ENCODE measurements around the gene CAMTA1. TPM values are rescaled to one million over a fixed set of nuclear protein-coding genes. Genes with fewer than 3 reads are reported as not detected.
A peak's percentile ranks its signal among the peaks of the same experiment; 100 is the strongest.

CAMTA1 gene
- total RNA-seq, 2 experiments from 2014 or later = 43.9 to 73.3 TPM

DNA sequence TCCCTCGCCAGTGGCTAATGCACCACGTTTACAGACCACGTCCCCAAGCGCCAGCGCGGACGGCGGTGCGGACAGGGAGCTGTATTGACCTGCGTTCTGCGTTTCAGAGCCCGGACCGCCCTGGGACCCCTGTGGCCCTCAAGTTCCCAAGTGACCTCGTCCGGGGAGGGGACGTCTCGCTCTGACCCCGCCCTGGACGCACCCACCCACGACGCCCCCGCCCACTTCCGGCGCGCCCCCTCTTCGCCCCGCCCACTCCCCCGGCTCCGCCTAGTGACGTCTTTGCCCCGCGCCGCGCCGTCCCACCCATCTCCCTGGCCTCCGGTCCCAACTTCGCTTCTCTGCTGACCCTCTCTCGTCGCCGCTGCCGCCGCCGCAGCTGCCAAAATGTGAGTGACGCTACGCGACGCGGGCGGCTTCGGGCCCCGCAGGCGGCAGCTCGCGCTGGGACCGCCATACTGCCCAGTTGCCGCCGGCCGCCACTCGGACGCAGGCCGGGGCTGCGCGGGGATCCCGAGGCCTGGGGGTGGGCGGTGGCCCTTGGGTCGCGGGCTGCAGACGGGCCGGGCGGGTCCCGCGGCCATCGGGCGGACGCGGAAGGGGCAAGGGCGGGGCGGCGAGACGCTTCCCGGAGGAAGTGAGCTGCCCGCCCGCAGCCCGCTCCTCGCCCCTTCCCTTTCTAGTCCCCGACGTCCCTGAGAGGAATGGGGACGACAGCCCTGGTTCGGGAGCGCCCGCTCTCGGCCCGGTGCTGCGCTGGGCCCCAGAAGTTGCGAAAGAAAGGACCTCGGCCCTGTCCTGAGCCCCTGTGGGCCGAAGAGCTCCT lies 986.0 kb downstream of the CAMTA1 start, which contains the start of gene VAMP3:
Gene VAMP3, plus strand, starts transcription at position 300 of the 826 bp plus-strand sequence. Its CDS starts 88 bp downstream, at position 388.
- Histone ChIP-seq H3K9me2 (ENCODE audit: insufficient read depth, low read length) (no peaks in the 10 kb centered on the region), H3K4me1 (ENCODE audit: insufficient read depth, low read length, poor library complexity, severe bottlenecking) (peaks cover 7% of the 10 kb centered on the region), H3K4me3 (ENCODE audit: low read depth, low read length, poor library complexity, severe bottlenecking) (peak within 1 kb of the TSS; percentile 98), H3K27ac (ENCODE audit: low read depth, low read length, poor library complexity, severe bottlenecking) (no peak within 1 kb of the TSS), H4K20me1 (ENCODE audit: insufficient read depth, low read length) (no peaks in the 10 kb centered on the region), H3K4me2 (ENCODE audit: low read length) (peak within 1 kb of the TSS; percentile 96), H3K36me3 (ENCODE audit: insufficient read depth, low read length) (peaks cover 24% of the 10 kb centered on the region), H3K9me3 (ENCODE audit: low read length) (no peaks in the 10 kb centered on the region), H2AFZ (ENCODE audit: low read length) (peak within 1 kb of the TSS; percentile 100), H3K79me2 (ENCODE audit: insufficient read depth, low read depth, low read length) (peaks cover 13% of the 10 kb centered on the region; the same call in 1 of the 2 replicates)
- ChIA-PET POLR2A (interaction anchor here (0.5 to 1.7 kb wide), 6 partner anchors 9 to 1374 kb away, joined by 3 to 9 read pairs (median 3); no protein-coding TSS in a partner anchor), CTCF (ENCODE audit: unreplicated experiment) (no interaction called here)
- TF ChIP-seq, protein P1, sequence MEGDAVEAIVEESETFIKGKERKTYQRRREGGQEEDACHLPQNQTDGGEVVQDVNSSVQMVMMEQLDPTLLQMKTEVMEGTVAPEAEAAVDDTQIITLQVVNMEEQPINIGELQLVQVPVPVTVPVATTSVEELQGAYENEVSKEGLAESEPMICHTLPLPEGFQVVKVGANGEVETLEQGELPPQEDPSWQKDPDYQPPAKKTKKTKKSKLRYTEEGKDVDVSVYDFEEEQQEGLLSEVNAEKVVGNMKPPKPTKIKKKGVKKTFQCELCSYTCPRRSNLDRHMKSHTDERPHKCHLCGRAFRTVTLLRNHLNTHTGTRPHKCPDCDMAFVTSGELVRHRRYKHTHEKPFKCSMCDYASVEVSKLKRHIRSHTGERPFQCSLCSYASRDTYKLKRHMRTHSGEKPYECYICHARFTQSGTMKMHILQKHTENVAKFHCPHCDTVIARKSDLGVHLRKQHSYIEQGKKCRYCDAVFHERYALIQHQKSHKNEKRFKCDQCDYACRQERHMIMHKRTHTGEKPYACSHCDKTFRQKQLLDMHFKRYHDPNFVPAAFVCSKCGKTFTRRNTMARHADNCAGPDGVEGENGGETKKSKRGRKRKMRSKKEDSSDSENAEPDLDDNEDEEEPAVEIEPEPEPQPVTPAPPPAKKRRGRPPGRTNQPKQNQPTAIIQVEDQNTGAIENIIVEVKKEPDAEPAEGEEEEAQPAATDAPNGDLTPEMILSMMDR (conservative IDR thresholded peaks at IDR 0.05; ENCODE audit: low read length) = no peak
- TF ChIP-seq EZH2phosphoT487 (IDR thresholded peaks at IDR 0.05; ENCODE audit: borderline replicate concordance, low read depth, low read length) = no peak
- no TSS peak for BruUV-seq (replicated peaks)
- intact Hi-C loops (cut with micrococcal nuclease; ENCODE audit: unreplicated experiment) = loop anchor here (5.0 kb wide), 1 partner anchor 191 kb away; the partner anchor contains the start of gene PARK7
- DNase-seq (ENCODE audit: low spot score) = peak; percentile 80

DNA sequence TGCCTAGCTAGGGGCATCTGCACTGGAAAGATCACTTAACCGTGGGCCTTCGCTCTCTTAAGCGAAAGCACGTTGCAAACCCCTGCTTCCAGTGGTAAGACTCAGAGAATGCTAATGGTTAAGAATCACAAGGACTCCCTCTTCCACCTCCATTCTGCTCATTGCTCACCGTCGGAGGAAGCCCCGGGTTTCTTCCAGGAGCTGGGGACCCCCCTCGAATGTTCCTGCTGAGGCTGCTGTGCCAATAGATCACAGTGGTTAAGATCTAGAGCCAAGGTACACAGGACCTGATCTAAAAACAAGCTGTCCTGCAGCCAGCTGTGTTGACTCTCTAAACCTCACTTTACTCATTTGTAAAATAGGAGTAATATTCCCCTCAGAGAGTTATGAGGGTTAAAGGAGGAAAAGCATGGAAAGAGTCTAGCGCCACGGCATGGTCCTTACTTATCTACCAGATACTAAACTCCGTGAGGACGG lies 986.6 kb downstream of the CAMTA1 start:
- intact Hi-C loops (cut with micrococcal nuclease; ENCODE audit: unreplicated experiment) = loop anchor here (5.0 kb wide), 1 partner anchor 190 kb away; the partner anchor contains the start of gene PARK7
- no peak for DNase-seq (ENCODE audit: low spot score)
- ChIA-PET POLR2A (interaction anchor here (0.7 to 1.7 kb wide), 3 partner anchors 9 to 84 kb away, joined by 3 to 4 read pairs (median 3); no protein-coding TSS in a partner anchor), CTCF (ENCODE audit: unreplicated experiment) (no interaction called here)
- Histone ChIP-seq H3K79me2 (ENCODE audit: insufficient read depth, low read depth, low read length) (peaks cover 13% of the 10 kb centered on the region; the same call in 1 of the 2 replicates), H3K4me2 (ENCODE audit: low read length) (peak overlapping the region; percentile 96), H3K9me3 (ENCODE audit: low read length) (no peaks in the 10 kb centered on the region), H3K9me2 (ENCODE audit: insufficient read depth, low read length) (no peaks in the 10 kb centered on the region), H3K27ac (ENCODE audit: low read depth, low read length, poor library complexity, severe bottlenecking) (no peak overlapping the region), H3K4me1 (ENCODE audit: insufficient read depth, low read length, poor library complexity, severe bottlenecking) (peaks cover 7% of the 10 kb centered on the region), H2AFZ (ENCODE audit: low read length) (peak overlapping the region; percentile 100), H3K4me3 (ENCODE audit: low read depth, low read length, poor library complexity, severe bottlenecking) (peak overlapping the region; percentile 98), H4K20me1 (ENCODE audit: insufficient read depth, low read length) (no peaks in the 10 kb centered on the region), H3K36me3 (ENCODE audit: insufficient read depth, low read length) (peaks cover 26% of the 10 kb centered on the region)
- BruUV-seq (replicated peaks) = no TSS peak
- TF ChIP-seq, protein P1 (conservative IDR thresholded peaks at IDR 0.05; ENCODE audit: low read length) = no peak
- TF ChIP-seq EZH2phosphoT487 (IDR thresholded peaks at IDR 0.05; ENCODE audit: borderline replicate concordance, low read depth, low read length) = no peak
